Heart right ventricle (tissue), 16 donors: Measurements from ENCODE around the gene LMO1. TPM values are rescaled to one million over a fixed set of nuclear protein-coding genes. Genes with fewer than 3 reads are reported as not detected.

ENCODE experiments used
- ATAC-seq, 8 donors: fragments of 200-7000 bp; cut with Tn5 transposase; one replicate each; pipeline ENCODE4 v1.9.1; 2020; ENCODE audit warnings: mild to moderate bottlenecking in 8 of 8, moderate library complexity in 8 of 8, moderate number of reproducible peaks in 1 of 8
- DNase-seq, 2 donors: peaks; one replicate each; pipeline ENCODE4 v3.0.0-alpha.2; 2020
- H3K27ac ChIP-seq, 10 donors: fragments of 200-600 bp; sonication (generic) in 2 of 10; one replicate each; pipeline versions ENCODE4 v1.5.0 to v1.8.0; 2020 to 2022; ENCODE audit warnings: mild to moderate bottlenecking in 3 of 10
- H3K27me3 ChIP-seq, 7 donors: fragments of 200-600 bp; one replicate each; pipeline ENCODE4 v1.8.0; 2021 to 2022; ENCODE audit warnings: mild to moderate bottlenecking in 2 of 7
- H3K36me3 ChIP-seq, 9 donors: fragments of 200-600 bp; sonication (generic) in 1 of 9; one replicate each; pipeline versions ENCODE4 v1.5.0 to v1.8.0; 2020 to 2022; ENCODE audit warnings: mild to moderate bottlenecking in 2 of 9
- H3K4me1 ChIP-seq, 9 donors: fragments of 200-600 bp; sonication (generic) in 1 of 9; one replicate each; pipeline versions ENCODE4 v1.5.0 to v1.8.0; 2020 to 2022; ENCODE audit warnings: mild to moderate bottlenecking in 4 of 9
- H3K4me3 ChIP-seq, 10 donors: fragments of 200-600 bp; sonication (generic) in 2 of 10; one replicate each; pipeline versions ENCODE4 v1.5.0 to v1.8.0; 2020 to 2022; ENCODE audit warnings: mild to moderate bottlenecking in 7 of 10, moderate library complexity in 2 of 10
- H3K9me3 ChIP-seq, 11 donors: fragments of 200-600 bp in 10 of 11; sonication (generic) in 2 of 11; one replicate each; pipeline versions ENCODE4 v1.5.0 to v1.8.0; 2013 to 2022; ENCODE audit warnings: mild to moderate bottlenecking in 2 of 11, control low read depth in 1 of 11, moderate library complexity in 1 of 11
- WGBS, 2 donors: extraction: QIAGEN DNeasy Blood & Tissue Kit; methylation state at CpG; one replicate each; pipeline ENCODE4 v1.1.7; 2013; ENCODE audit warnings: inconsistent platforms in 1 of 2; 5-methylcytosine and 5-hydroxymethylcytosine counted together
- intact Hi-C, 10 donors: fragments of 100-400 bp; cut with DNase I; formaldehyde crosslinking; loops; one replicate each; pipeline versions ENCODE4 v1.11.1 to v1.14.2; 2022
- polyA plus RNA-seq, 2 donors: library from polyadenylated mRNA; stranded (reverse); fragments of 200-250 nt; gene quantifications; one replicate each; pipeline ENCODE4 v1.2.3, GENCODE V29; 2013
- total RNA-seq, 10 donors: library from RNA; stranded (reverse); fragmentation: NEBNext Ultra II Directional in 3 of 10; extraction: Animal tissue kit (Norgen Biotek cat#: 25700) in 3 of 10; gene quantifications; one replicate each; pipeline versions ENCODE4 v1.2.1 to v1.2.4, GENCODE V29; 2021 to 2023
- TF ChIP-seq, protein P1 (sequence below), 9 donors: fragments of 200-600 bp; sonication (generic) in 2 of 9; IDR thresholded peaks; one replicate each; pipeline versions ENCODE4 v1.5.0 to v1.8.0; 2021 to 2022; ENCODE audit warnings: antibody characterized with exemption in 9 of 9, mild to moderate bottlenecking in 5 of 9, moderate library complexity in 1 of 9
- donor health status: Arrhythmogenic right ventricular cardiomyopathy.
- donor health status: ischemic (EF 13 %, LVEDD 7.1; RV severe dilation, severe dysfunction).
- donor health status: healthy with polysubstance abuse.
- donor health status: DM: no; HTN: yes; CAD: no.
- donor health status: DM: no; HTN: no; CAD: no.
- donor health status: ischemic (EF 25% LVEDD 6.9; RV normal size, moderate dysfunction).
- donor health status: ischemic (EF 25% LVEDD 5.7; RV mildly dilated, moderate dysfunction).
- donor health status: healthy.
- donor health status: DM: yes; HTN: yes; CAD: no.
- donor health status: Ischemic cardiomyopathy.
- donor health status: ischemic (EF 35%, LVEDD 5.7; RV mildly dilated, moderate dysfunction).
- donor health status: nonischemic (EF 11% LVEDD 7.7; RV severe dilation, severe dysfunction).
- donor health status: DM: yes; HTN: yes; CAD: no.
- donor health status: PGD.
- donor health status: ischemic (EF 29% LVEDD 5.4; RV normal size, mild dysfunction).
- donor health status: nonischemic (EF 23%, LVEDD 6.1; RV moderate dilation, normal function).

LMO1 gene
- total and polyA plus RNA-seq, 12 donors = 0.55 to 6.6 (median 2.4) TPM

DNA sequence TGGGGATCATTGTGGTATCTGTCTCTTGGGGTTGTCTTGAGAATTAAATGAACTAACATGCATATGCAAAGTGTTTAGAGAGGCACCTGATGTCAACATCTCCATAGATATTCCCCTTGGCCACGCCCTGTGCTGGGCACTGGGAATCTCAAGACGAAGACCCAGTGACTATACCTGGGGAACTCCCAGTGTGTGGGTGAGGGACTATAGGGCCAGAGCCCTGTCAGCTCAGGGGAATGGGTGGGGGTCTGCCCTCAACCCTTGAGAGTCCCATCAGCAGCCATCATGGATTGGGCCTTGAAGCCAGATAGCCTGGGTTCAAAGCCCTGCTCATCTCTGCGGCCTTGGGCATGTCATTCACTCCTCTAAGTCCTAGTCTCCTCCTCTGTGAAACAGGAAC is 21.6 kb upstream of the LMO1 start:
- TF ChIP-seq, protein P1, sequence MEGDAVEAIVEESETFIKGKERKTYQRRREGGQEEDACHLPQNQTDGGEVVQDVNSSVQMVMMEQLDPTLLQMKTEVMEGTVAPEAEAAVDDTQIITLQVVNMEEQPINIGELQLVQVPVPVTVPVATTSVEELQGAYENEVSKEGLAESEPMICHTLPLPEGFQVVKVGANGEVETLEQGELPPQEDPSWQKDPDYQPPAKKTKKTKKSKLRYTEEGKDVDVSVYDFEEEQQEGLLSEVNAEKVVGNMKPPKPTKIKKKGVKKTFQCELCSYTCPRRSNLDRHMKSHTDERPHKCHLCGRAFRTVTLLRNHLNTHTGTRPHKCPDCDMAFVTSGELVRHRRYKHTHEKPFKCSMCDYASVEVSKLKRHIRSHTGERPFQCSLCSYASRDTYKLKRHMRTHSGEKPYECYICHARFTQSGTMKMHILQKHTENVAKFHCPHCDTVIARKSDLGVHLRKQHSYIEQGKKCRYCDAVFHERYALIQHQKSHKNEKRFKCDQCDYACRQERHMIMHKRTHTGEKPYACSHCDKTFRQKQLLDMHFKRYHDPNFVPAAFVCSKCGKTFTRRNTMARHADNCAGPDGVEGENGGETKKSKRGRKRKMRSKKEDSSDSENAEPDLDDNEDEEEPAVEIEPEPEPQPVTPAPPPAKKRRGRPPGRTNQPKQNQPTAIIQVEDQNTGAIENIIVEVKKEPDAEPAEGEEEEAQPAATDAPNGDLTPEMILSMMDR (IDR thresholded peaks at IDR 0.05) = no peak
- H3K27me3 ChIP-seq = peaks cover 0 to 20% (median 0%) of the 10 kb centered on the region in 7 donors

DNA sequence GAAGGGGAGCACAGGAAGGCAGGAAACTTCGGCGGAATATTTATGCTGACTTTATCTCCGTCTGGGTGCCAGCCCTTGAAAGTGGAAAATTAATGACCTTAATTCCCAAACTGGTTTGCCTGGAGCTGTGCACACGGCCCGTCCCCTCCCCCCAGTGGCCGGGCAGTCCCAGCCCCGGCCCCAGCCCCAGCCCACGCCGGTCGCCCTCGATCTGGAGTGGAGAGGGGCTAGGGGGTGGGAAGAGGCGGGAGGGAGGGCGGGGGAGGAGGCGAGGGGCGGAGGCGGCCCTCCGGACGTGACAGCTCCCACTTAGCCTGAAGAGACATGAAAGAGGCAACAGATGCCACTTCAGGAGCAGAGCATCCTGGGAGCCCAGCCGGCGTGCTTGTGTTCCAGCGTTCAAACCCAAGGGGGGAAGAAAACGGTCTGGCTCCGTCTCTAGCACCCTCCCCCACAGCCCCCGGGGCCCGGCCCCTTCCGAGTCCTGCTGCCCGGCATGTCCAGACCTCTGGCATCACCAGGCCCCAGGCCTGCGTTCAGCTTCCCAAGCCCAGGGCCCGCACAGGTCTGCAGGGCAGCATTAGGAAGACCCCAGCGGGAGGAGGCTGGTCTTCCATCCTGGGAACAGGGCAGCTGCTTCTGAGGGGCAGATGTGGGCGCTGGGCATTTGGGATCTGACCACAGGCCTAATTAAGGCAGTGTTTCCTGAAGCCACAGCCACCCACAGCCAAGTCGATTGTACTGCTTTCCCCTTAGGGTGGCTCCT is 20.0 kb upstream of the LMO1 start:
- DNase-seq (no peak), ATAC-seq (peak; percentile 38 to 82 (median 54))
- 9 to 10% methylated on average over 30 to 32 of the region's 32 CpGs for WGBS, 2 donors
- TF ChIP-seq, protein P1 (IDR thresholded peaks at IDR 0.05) = no peak
- H3K4me1 ChIP-seq = peaks cover 0 to 14% (median 9%) of the 10 kb centered on the region in 9 donors
- peaks cover 0 to 20% (median 0%) of the 10 kb centered on the region in 7 donors for H3K27me3 ChIP-seq
- H3K36me3 ChIP-seq = no peaks in the 10 kb centered on the region
- peak overlapping the region in 3 of 10 donors; percentile 20 to 63 (median 42) for H3K27ac ChIP-seq
- peak overlapping the region in 9 of 10 donors; percentile 4 to 41 (median 31) for H3K4me3 ChIP-seq
- intact Hi-C loops = no loop called here
- peaks cover 0 to 6% (median 0%) of the 10 kb centered on the region in 11 donors for H3K9me3 ChIP-seq

More for the DNA sequence above, 21.6 kb upstream of the LMO1 start:
- peaks cover 0 to 29% (median 17%) of the 10 kb centered on the region in 9 donors for H3K4me1 ChIP-seq
- intact Hi-C loops = no loop called here
- no peak overlapping the region for H3K27ac ChIP-seq
- DNase-seq (no peak), ATAC-seq (no peak)
- no peaks in the 10 kb centered on the region for H3K36me3 ChIP-seq
- H3K4me3 ChIP-seq = no peak overlapping the region
- 95 to 96% methylated on average over 3 of the region's 3 CpGs for WGBS, 2 donors
- peaks cover 0 to 6% (median 0%) of the 10 kb centered on the region in 11 donors for H3K9me3 ChIP-seq

DNA sequence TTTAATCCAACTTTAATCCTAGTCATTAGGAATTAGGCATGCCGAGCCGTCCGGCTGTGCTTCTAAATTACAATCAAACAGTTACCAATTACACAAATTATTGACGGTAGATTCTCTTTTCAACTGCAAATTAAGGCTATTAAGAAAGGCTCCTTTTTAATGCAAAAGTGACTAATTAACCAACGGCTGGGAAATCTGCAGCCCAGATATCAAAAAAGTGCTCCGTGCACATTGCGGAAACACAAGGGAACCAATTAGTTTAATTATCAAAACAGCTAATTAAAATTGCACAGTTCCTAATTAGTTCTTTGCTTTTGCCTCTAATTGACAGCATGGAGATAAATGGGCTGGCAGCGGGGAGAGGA is 19.4 kb upstream of the LMO1 start:
- Histone ChIP-seq H3K9me3 (peaks cover 0 to 6% (median 0%) of the 10 kb centered on the region in 11 donors), H3K27me3 (peaks cover 0 to 20% (median 0%) of the 10 kb centered on the region in 7 donors), H3K4me3 (peak overlapping the region in 8 of 10 donors; percentile 4 to 41 (median 33)), H3K27ac (peak overlapping the region in 3 of 10 donors; percentile 20 to 63 (median 42)), H3K36me3 (no peaks in the 10 kb centered on the region), H3K4me1 (peaks cover 0 to 14% (median 9%) of the 10 kb centered on the region in 9 donors)
- TF ChIP-seq, protein P1 (IDR thresholded peaks at IDR 0.05) = no peak
- intact Hi-C loops = no loop called here
- DNase-seq (no peak), ATAC-seq (no peak)
- 49% methylated on average over 8 of the region's 8 CpGs for WGBS, 2 donors

DNA sequence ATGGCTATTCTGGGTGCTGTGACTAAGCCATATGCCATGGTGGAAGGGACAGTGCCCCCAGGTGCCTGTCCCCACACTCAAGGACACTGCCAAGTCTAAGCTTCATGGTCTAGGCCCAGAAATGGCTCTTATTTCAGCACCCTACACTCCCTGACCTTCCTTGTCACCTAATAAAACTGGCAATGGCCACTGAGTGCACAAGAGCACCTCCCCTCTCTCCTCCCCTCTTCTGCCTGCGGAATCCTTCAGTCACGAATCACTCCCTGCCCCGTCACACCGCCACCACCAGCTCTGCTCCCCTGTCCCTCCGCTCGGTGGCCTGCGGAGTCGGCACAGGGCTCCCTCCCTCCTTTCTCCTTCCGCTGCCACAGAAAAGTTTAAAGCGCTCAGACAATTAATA is 19.0 kb upstream of the LMO1 start:
- DNase-seq = no peak
- 61 to 74% methylated on average over 10 of the region's 10 CpGs for WGBS, 2 donors
- peaks cover 0 to 20% (median 0%) of the 10 kb centered on the region in 7 donors for H3K27me3 ChIP-seq
- intact Hi-C loops = no loop called here
- TF ChIP-seq, protein P1 (IDR thresholded peaks at IDR 0.05) = no peak
- no peak overlapping the region for H3K4me3 ChIP-seq
- peaks cover 0 to 14% (median 9%) of the 10 kb centered on the region in 9 donors for H3K4me1 ChIP-seq
- H3K9me3 ChIP-seq = peaks cover 0 to 6% (median 0%) of the 10 kb centered on the region in 11 donors
- H3K36me3 ChIP-seq = no peaks in the 10 kb centered on the region
- peak overlapping the region in 3 of 10 donors; percentile 20 to 63 (median 42) for H3K27ac ChIP-seq
- peak; percentile 49 to 90 (median 74) for ATAC-seq
